ENCODE measurements around the gene USP36.
A peak's percentile ranks its signal among the peaks of the same experiment; 100 is the strongest.

Gene USP36

DNA sequence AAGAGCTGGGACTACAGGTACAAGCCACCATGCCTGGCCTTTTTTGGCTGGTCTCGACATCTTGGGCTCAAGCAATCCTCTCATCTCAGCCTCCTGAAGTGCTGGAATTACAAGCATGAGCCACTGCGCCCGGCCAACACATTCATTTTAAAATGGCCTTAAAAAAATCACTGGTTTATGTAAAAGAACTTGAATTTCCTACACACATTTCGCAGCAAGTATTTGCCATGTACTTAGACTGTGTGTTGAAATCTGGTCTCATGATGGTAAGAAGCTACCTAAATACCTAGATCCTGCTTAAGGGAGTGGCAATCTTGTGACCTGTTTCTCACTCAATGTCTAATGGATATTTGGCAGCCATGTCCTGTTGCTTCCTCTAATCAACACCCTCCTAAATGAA is 50.1 kb downstream of the USP36 start:
- Histone ChIP-seq H3K4me1 (ENCODE audit: control insufficient read depth, insufficient read depth, low read length) (peaks cover 6% of the 10 kb centered on the region), H3K9ac (ENCODE audit: low read length) (no peak overlapping the region), H3K27ac (ENCODE audit: low read depth, low read length) (no peak overlapping the region), H3K4me3 (ENCODE audit: low read length) (no peak overlapping the region), H3K36me3 (ENCODE audit: control insufficient read depth, insufficient read depth, low read length) (peaks cover 2% of the 10 kb centered on the region), H3K27me3 (ENCODE audit: control insufficient read depth, insufficient read depth, low read length) (no peaks in the 10 kb centered on the region)

DNA sequence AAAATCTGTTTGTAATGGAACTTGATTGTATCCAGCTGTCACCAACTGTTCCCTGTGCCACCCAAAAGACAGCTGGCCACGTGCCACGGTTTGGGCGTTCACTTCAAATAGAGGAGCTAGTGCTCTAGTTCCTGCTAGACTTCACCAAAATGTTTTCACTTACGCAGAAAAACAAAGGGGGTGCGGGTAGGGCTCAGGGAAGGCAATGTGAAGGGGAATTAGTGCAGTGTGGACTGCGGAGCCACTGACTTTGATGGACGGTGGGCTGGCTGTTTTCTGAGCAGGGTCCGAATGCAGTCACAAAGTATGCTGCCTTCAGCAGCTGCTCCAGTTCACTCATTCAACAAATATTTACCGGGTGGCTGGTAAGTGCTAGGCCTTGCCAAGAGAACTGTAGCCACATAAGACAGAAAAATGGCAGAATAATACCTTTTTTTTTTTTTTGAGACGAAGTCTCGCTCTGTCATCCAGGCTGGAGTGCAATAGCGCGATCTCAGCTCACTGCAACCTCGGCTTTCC is 50.9 kb downstream of the USP36 start:
- peaks cover 2% of the 10 kb centered on the region for H3K36me3 ChIP-seq (ENCODE audit: control insufficient read depth, insufficient read depth, low read length)
- H3K4me1 ChIP-seq (ENCODE audit: control insufficient read depth, insufficient read depth, low read length): peaks cover 6% of the 10 kb centered on the region
- H3K27me3 ChIP-seq (ENCODE audit: control insufficient read depth, insufficient read depth, low read length): no peaks in the 10 kb centered on the region
- H3K27ac ChIP-seq (ENCODE audit: low read depth, low read length): no peak overlapping the region
- no peak overlapping the region for H3K9ac ChIP-seq (ENCODE audit: low read length)
- H3K4me3 ChIP-seq (ENCODE audit: low read length): no peak overlapping the region

DNA sequence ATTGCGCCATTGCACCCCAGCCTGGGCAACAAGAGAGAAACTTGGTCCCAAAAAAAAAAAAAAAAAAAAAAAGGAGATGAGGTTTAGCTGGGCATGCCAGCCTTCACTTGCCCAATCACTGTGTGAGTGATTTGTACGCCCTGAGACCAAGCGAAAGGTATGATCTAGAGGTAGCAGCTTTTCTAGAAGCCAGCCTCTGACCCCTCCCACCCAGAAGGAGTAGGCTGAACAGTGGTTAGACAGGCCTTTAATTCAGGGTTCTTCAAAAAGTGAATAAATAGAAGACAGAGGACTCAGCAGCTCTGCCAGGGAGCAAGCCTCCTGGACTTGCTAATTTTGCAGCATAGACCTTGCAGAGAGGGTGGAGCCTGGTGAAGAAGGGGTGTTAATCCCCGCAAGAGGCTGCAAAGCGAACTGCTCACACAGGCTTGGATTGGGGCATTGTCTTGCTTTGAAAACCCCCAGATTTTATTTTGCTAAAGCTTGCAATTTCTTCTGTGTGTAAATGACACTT is 51.4 kb downstream of the USP36 start:
- Histone ChIP-seq H3K36me3 (ENCODE audit: control insufficient read depth, insufficient read depth, low read length) (peaks cover 2% of the 10 kb centered on the region), H3K9ac (ENCODE audit: low read length) (no peak overlapping the region), H3K27ac (ENCODE audit: low read depth, low read length) (no peak overlapping the region), H3K4me3 (ENCODE audit: low read length) (no peak overlapping the region), H3K4me1 (ENCODE audit: control insufficient read depth, insufficient read depth, low read length) (peaks cover 6% of the 10 kb centered on the region), H3K27me3 (ENCODE audit: control insufficient read depth, insufficient read depth, low read length) (no peaks in the 10 kb centered on the region)

DNA sequence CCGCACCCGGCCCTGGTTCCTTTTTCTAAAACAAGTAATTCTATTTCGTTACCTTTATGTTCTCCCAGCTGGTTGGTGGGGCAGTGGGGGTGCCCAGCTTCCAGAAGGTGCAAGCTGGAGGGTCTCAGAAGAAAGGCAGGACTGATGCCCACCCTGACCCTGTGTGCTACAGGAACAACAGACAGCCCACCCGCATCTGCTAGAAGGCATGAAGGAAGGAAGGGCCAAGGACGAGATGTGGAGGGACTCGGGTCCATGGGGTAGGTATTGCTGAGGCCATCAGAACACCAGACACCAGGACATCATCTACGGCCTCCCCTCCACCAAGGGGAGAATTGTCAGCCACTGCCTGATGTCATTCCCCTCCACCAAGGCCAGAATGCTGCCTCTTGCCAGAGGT is 52.2 kb downstream of the USP36 start:
- Histone ChIP-seq H3K9ac (ENCODE audit: low read length) (no peak overlapping the region), H3K27ac (ENCODE audit: low read depth, low read length) (no peak overlapping the region), H3K36me3 (ENCODE audit: control insufficient read depth, insufficient read depth, low read length) (peaks cover 1% of the 10 kb centered on the region), H3K4me1 (ENCODE audit: control insufficient read depth, insufficient read depth, low read length) (peaks cover 6% of the 10 kb centered on the region), H3K27me3 (ENCODE audit: control insufficient read depth, insufficient read depth, low read length) (no peaks in the 10 kb centered on the region), H3K4me3 (ENCODE audit: low read length) (no peak overlapping the region)

DNA sequence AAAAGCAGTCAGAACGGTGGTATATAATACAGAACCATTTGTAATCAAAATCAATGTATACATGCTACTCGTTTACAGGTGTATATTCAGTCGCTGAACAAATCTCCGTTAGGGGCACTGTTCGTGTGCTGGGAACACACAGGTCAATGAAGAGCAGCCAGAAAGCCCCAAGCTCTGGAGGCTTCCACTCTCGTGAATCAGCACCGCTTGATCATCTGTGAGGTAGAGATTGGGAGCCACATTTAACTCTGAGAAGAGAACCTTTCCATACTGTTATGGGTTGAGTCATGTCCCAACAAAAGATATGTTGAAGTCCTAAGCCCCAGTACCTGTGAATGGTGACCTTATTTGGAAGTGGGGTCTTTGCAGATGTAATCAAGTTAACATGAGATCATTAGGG is 53.2 kb downstream of the USP36 start:
- Histone ChIP-seq H3K9ac (ENCODE audit: low read length) (no peak overlapping the region), H3K4me1 (ENCODE audit: control insufficient read depth, insufficient read depth, low read length) (peaks cover 6% of the 10 kb centered on the region), H3K27ac (ENCODE audit: low read depth, low read length) (no peak overlapping the region), H3K4me3 (ENCODE audit: low read length) (no peak overlapping the region), H3K36me3 (ENCODE audit: control insufficient read depth, insufficient read depth, low read length) (no peaks in the 10 kb centered on the region), H3K27me3 (ENCODE audit: control insufficient read depth, insufficient read depth, low read length) (no peaks in the 10 kb centered on the region)

DNA sequence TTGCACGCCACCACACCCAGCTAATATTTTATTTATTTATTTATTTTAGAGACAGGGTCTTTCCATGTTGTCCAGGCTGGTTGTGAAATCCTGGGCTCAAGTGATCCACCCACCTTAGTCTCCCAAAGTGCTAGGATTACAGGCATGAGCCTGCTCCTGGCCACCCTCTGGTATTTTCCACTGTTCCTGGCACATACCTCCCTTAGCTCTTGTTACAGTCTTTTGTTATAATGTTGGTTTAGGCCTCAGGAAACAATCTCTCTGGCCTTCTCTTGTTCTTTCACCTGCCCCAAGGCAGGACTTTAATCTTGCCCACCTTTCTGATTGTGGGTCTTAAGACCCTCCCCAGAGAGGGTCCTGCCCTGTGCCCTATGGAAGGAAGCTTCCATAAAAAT is 55.0 kb downstream of the USP36 start:
- no peak overlapping the region for H3K9ac ChIP-seq (ENCODE audit: low read length)
- H3K27me3 ChIP-seq (ENCODE audit: control insufficient read depth, insufficient read depth, low read length): no peaks in the 10 kb centered on the region
- H3K4me1 ChIP-seq (ENCODE audit: control insufficient read depth, insufficient read depth, low read length): peaks cover 6% of the 10 kb centered on the region
- H3K27ac ChIP-seq (ENCODE audit: low read depth, low read length): no peak overlapping the region
- H3K36me3 ChIP-seq (ENCODE audit: control insufficient read depth, insufficient read depth, low read length): no peaks in the 10 kb centered on the region
- no peak overlapping the region for H3K4me3 ChIP-seq (ENCODE audit: low read length)

DNA sequence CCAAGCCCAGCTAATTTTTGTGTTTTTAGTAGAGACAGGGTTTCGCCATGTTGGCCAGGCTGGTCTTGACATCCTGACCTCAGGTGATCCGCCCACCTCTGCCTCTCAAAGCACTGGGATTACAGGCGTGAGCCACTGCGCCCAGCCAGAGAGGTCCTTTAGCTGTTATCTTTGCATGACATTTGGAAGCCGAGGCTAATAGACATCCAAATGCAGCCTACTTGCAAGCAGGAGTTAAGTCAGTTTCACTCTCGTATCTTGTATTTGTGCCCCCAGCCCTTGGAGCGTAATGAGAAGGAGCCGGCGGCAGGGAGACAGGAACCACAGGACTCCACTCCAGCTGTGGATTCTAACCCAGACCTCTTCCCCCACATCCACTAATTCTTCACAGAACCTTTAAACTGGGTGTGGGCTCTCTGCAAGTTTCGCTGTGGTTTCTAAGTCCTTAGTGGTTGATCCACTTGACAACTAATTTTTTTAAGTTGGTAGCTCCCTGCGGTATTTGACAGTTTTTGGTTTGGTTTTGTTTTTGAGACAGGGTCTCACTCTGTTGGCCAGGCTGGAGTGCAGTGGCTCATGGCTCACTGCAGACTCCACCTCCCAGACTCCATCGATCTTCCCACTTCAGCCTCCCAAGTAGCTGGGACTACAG is 55.5 kb downstream of the USP36 start:
- no peak overlapping the region for H3K4me3 ChIP-seq (ENCODE audit: low read length)
- H3K36me3 ChIP-seq (ENCODE audit: control insufficient read depth, insufficient read depth, low read length): no peaks in the 10 kb centered on the region
- no peak overlapping the region for H3K9ac ChIP-seq (ENCODE audit: low read length)
- peaks cover 6% of the 10 kb centered on the region for H3K4me1 ChIP-seq (ENCODE audit: control insufficient read depth, insufficient read depth, low read length)
- no peak overlapping the region for H3K27ac ChIP-seq (ENCODE audit: low read depth, low read length)
- H3K27me3 ChIP-seq (ENCODE audit: control insufficient read depth, insufficient read depth, low read length): no peaks in the 10 kb centered on the region

DNA sequence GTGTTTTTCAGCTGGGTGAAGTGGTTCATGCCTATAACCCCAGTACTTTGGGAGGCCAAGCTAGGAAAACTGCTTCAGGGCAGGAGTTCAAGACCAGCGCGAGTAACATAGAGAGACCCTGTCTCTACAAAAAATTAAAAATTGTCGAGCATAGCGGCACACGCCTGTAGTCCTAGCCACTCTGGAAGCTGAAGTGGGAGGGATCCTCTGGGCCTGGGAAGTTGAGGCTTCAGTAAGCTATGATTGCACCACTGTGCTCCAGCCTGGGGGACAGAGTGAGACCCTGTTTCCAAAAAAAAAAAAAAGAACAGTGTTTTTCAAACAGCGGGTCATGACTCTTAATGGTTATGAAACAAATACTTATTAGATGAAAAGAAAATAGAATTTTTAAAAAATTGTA is 56.3 kb downstream of the USP36 start:
- no peak overlapping the region for H3K27ac ChIP-seq (ENCODE audit: low read depth, low read length)
- H3K36me3 ChIP-seq (ENCODE audit: control insufficient read depth, insufficient read depth, low read length): no peaks in the 10 kb centered on the region
- peaks cover 5% of the 10 kb centered on the region for H3K4me1 ChIP-seq (ENCODE audit: control insufficient read depth, insufficient read depth, low read length)
- no peak overlapping the region for H3K9ac ChIP-seq (ENCODE audit: low read length)
- H3K27me3 ChIP-seq (ENCODE audit: control insufficient read depth, insufficient read depth, low read length): no peaks in the 10 kb centered on the region
- H3K4me3 ChIP-seq (ENCODE audit: low read length): no peak overlapping the region

DNA sequence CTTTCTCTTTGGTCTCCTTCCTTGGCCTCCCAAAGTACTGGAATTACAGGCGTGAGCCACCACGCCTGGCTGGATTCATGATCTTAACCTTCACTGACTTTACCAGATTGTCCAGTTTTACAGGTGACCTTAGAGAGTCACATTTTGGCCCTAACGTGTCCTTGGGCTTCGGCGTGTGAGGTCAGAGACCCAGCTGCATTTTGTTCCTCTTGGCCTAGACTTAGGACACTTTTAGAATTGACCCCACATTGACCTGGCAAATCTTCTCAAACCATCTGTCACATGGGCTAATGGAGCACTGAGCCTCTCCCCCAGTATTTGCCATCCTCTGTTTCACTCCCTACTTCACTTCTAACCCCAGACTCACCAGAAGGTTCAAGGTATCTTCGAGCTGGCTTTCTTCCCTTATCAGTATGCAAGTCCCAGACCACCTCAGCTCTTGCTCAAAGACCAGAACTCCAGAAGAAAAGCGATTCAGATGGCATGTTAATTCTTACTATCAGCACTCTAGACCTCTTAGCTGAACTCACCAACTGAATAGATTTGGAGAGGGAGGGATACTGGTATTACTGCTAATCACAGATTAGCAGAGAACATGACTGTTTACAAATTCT is 56.8 kb downstream of the USP36 start:
- no peak overlapping the region for H3K9ac ChIP-seq (ENCODE audit: low read length)
- no peaks in the 10 kb centered on the region for H3K27me3 ChIP-seq (ENCODE audit: control insufficient read depth, insufficient read depth, low read length)
- H3K27ac ChIP-seq (ENCODE audit: low read depth, low read length): no peak overlapping the region
- H3K4me1 ChIP-seq (ENCODE audit: control insufficient read depth, insufficient read depth, low read length): peaks cover 3% of the 10 kb centered on the region
- H3K36me3 ChIP-seq (ENCODE audit: control insufficient read depth, insufficient read depth, low read length): no peaks in the 10 kb centered on the region
- peak overlapping the region; percentile 11 for H3K4me3 ChIP-seq (ENCODE audit: low read length)

DNA sequence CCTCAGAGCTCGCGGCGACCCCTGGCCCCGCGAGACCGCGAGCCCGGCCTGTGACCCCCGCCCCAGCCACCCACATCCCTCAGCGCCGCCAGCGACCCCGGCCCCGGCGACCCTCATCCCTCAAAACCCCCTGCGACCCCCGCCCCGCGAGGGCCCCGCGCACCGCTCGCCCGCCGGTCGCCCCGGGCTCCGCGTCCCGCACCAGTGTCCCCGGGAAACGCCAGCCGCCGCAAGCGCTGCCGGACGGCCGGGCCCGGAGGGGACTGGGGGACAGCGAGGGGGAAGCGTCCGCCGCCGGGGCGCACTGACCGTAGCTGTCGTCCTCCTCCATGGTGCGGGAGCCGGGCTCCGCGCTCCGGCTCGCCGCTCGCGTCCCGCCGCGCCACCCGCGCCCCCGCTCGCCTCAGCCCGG is 58.7 kb downstream of the USP36 start, which contains the start of gene CYTH1:
CYTH1 (minus strand) TSS at position 381 of the 412 bp plus-strand sequence; CDS start at position 331, 50 bp downstream.
- H3K27me3 ChIP-seq (ENCODE audit: control insufficient read depth, insufficient read depth, low read length): no peaks in the 10 kb centered on the region
- no peaks in the 10 kb centered on the region for H3K36me3 ChIP-seq (ENCODE audit: control insufficient read depth, insufficient read depth, low read length)
- H3K27ac ChIP-seq (ENCODE audit: low read depth, low read length): peak within 1 kb of the TSS; percentile 97
- H3K9ac ChIP-seq (ENCODE audit: low read length): peak within 1 kb of the TSS; percentile 88
- H3K4me3 ChIP-seq (ENCODE audit: low read length): peak within 1 kb of the TSS; percentile 98
- peaks cover 3% of the 10 kb centered on the region for H3K4me1 ChIP-seq (ENCODE audit: control insufficient read depth, insufficient read depth, low read length)

DNA sequence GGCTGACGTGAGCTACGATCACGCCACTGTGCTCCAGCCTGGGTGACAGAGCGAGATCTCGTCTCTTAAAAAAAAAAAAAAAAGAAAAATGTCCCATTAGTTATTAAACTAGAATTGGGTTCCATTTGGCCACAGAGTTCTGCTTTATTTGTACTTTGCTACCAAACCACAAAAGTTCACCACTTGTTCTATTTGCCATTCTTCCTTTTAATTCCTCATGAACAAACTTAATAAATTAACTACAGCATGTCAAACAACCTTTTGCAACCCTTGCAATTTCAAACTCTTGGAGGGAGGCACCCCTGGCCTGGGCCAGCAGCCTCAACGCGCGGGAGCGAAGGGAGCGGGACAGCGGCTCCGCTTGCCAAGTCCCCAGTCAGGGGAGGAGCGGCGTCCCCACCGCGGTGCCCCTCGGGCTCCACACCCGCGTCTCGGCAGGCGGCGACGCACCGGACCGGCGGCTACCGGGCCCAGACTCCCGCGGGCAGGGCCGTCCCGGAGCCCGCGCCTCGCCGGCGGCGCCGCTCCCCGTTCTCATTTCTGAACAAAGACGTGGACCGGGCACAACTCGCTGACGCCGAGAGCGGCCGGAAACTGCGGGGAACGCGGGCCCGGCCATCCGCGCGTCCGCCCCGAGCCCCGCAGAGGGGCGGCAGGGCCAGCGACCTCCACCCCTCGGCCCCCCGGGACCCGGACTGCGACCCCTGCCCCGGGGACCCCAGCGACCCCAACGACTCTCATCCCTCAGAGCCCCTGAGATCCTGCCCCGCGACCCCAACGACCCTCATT is 59.3 kb downstream of the USP36 start:
- Histone ChIP-seq H3K9ac (ENCODE audit: low read length) (peak overlapping the region; percentile 88), H3K36me3 (ENCODE audit: control insufficient read depth, insufficient read depth, low read length) (no peaks in the 10 kb centered on the region), H3K27ac (ENCODE audit: low read depth, low read length) (peak overlapping the region; percentile 73), H3K27me3 (ENCODE audit: control insufficient read depth, insufficient read depth, low read length) (no peaks in the 10 kb centered on the region), H3K4me3 (ENCODE audit: low read length) (peak overlapping the region; percentile 88), H3K4me1 (ENCODE audit: control insufficient read depth, insufficient read depth, low read length) (peaks cover 3% of the 10 kb centered on the region)

DNA sequence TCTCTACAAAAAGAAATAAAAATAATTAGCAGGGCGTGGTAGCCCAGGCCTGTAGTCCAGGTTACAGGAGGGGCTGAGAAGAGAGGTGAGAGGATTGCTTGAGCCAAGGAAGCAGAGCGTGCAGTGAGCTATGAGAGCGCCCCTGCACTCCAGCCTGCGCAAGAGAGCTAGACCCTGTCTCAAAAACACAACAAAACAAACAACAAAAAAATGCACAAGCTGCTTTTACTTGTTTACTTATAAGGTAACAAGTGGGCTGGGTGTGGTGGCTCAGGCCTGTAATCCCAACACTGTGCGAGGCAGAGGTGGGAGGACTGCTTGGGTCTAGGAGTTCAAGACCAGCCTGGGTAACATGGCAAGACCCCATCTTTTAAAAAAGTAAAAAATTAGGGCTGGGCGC is 60.3 kb downstream of the USP36 start:
- Histone ChIP-seq H3K27ac (ENCODE audit: low read depth, low read length) (no peak overlapping the region), H3K36me3 (ENCODE audit: control insufficient read depth, insufficient read depth, low read length) (no peaks in the 10 kb centered on the region), H3K27me3 (ENCODE audit: control insufficient read depth, insufficient read depth, low read length) (no peaks in the 10 kb centered on the region), H3K9ac (ENCODE audit: low read length) (peak overlapping the region; percentile 45), H3K4me3 (ENCODE audit: low read length) (peak overlapping the region; percentile 38), H3K4me1 (ENCODE audit: control insufficient read depth, insufficient read depth, low read length) (peaks cover 3% of the 10 kb centered on the region)
